AG09309 (cell line): Measurements from ENCODE around the gene GRM8.
"Not testable (repeated sequence)": the region's sequence is repeated elsewhere in the genome, so short reads cannot be mapped to it uniquely, and the experiment has no call there.

Experiments
- DNase-seq: peaks from one replicate; pipeline ENCODE4 v3.0.0-alpha.2; 2010; ENCODE audit warnings: low read depth
- H3K4me3 ChIP-seq: 2 replicates; pipeline ENCODE4 v1.5.1; 2011; ENCODE audit warnings: mild to moderate bottlenecking, low read depth, low read length, moderate library complexity; ENCODE audit not compliant: control insufficient read depth
- TF ChIP-seq, protein P1 (sequence below): IDR thresholded peaks from 2 replicates; pipeline ENCODE4 v1.5.1; 2011; ENCODE audit warnings: mild to moderate bottlenecking, low read depth, low read length, inconsistent platforms; ENCODE audit not compliant: insufficient read depth, control insufficient read depth; ENCODE audit errors: missing control alignments

GRM8 gene

DNA sequence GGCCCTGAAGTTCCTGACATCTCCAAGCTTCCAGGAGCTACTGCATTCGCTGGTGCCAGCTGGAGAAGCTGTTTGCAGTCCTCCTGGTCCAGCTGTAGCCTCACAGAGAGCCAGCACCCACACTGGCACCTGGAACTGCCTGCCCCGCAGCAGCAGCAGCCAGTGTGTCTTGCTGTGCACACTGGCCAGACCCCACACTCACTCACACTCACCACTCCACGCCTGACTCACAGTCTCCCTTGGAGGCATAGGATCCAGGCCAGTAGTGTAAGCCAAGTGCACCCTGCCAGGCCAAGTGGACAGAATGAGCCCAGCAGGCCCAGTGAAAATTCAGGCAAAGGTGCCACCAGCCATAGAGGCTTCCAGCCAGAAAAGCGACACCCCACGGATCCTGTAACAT, 566.3 kb downstream of the GRM8 start:
- no peak for DNase-seq
- TF ChIP-seq, protein P1, sequence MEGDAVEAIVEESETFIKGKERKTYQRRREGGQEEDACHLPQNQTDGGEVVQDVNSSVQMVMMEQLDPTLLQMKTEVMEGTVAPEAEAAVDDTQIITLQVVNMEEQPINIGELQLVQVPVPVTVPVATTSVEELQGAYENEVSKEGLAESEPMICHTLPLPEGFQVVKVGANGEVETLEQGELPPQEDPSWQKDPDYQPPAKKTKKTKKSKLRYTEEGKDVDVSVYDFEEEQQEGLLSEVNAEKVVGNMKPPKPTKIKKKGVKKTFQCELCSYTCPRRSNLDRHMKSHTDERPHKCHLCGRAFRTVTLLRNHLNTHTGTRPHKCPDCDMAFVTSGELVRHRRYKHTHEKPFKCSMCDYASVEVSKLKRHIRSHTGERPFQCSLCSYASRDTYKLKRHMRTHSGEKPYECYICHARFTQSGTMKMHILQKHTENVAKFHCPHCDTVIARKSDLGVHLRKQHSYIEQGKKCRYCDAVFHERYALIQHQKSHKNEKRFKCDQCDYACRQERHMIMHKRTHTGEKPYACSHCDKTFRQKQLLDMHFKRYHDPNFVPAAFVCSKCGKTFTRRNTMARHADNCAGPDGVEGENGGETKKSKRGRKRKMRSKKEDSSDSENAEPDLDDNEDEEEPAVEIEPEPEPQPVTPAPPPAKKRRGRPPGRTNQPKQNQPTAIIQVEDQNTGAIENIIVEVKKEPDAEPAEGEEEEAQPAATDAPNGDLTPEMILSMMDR: no peak
- H3K4me3 ChIP-seq: no peak overlapping the region

DNA sequence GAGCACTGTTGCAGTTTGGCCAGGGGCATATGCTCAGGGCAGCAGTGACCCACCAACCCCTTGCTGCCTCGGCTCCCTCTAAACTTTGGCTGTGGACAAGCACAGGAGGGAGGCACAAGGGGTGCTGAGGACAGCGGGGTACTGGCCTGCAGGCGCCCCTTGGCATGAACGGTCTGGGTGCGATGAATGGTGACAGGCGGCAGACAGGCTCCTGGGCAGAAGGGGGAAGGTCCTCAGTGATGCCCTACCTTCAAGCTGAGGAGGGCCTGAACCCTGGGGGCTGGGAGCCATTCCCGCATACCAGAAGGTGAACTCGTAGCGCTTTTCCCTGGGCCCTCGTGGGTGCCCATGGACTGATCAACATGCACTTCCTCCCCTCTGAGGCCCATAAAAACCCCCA, 567.1 kb downstream of the GRM8 start:
- no peak for DNase-seq
- no peak overlapping the region for H3K4me3 ChIP-seq
- TF ChIP-seq, protein P1: no peak

DNA sequence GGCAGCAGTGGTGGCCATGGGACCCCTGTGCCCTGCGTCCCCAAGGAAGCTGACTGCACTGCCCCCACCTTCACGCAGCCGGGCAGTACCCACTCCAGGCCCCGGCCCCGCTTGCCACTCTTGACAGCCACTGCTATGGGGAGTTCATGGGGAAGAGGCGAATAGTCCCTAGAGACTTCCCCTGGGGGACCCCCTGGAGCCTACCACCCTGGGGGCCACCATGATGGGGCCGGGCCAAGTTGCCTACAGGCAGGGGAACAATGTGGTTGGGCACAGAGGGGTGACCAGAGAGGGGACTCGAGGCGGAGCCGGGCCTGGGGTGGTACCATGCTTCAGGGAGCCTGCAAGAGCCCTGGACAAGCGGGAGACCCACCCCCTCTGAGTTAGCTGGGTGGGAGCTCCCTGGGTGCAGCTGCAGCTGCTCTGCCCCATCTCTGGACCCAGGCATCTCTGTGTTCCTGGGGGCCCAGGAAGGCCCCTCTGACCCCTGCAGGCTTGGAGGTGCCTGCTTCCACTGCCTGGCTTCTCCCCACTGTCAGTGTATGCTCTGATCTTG, 567.6 kb downstream of the GRM8 start:
- TF ChIP-seq, protein P1: no peak
- DNase-seq: no peak
- H3K4me3 ChIP-seq: no peak overlapping the region

DNA sequence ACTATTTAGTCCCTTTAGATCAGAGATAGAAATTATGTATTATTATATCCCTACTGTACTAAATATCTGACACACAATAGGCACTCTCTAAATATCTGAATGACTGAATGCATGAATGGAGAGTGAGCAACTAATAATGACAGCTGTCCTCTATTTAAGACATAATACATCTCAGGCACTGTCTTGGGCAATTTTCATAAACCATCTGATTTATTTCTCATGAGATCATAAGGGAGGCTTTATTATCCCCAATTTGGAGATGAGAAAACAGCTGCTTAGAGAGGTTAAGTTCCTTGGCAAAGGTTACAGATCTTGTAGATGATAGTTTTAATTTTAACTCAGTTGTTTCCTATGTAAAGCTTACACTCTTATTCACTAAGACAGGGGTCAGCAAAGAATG, 570.6 kb downstream of the GRM8 start:
- H3K4me3 ChIP-seq: no peak overlapping the region
- TF ChIP-seq, protein P1: no peak
- no peak for DNase-seq

DNA sequence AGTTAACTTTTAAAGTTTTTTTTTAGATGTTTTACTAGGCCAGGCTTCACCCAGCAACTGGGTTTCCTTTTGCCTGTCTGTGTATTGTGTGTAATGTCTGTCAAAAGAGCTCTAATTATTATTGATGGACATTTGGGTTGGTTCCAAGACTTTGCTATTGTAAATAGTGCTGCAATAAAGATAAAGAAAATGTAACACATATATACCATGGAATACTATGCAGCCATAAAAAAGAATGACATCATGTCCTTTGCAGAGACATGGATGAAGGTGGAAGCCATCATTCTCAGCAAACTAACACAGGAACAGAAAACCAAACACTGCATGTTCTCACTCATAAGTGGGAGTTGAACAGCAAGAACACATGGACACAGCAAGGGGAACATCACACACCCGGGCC, 584.0 kb downstream of the GRM8 start:
- not testable (repeated sequence) for H3K4me3 ChIP-seq, DNase-seq

DNA sequence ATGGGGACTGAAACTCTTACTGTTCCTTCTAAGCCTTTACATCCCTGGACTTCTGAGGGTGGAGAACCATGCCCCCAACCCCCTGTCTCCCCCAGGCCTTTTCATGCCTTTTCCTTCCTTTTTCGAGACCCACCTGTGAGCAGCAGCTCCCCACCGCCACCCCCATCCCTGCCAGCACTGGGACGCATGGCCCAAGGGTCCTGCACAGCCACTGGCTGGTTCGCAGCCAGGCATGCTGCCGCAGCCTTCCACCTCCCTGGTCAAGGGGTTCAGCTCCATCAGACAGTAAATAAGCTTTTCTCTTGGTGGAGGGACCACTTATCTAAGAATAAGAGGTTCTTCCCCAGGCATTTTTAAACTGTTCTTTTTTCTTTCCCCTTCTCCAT, 584.4 kb downstream of the GRM8 start:
- no peak overlapping the region for H3K4me3 ChIP-seq
- DNase-seq: no peak
- TF ChIP-seq, protein P1: no peak

DNA sequence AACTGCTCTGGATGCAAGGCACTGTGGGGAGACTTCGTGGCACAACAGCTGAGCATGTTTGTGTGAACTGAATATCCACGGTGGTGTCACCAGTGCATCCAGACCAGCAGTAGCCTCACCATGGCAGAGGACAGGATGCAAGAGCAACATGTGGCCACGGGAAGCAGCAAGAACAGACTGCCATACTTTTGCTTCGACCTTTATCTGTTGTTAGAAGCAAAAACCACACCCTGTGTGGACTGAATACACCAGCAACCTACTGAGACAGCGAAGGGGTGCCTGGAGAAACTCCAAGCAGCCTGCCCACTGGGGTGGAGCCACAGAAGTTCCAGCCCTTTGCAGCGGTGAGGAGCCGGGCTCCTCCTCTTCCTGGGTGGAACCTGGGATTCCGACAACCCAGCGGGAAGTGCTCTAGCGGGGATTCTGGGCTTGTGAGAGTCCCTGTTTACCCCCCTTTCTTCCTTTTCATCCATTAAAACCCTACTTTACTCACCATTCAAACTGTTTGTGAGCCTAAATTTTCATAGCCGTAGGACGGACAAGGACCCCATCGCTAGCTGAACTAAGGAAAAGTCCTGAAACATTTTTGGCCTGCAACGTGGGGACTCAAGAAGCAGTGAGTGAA, 584.9 kb downstream of the GRM8 start:
- TF ChIP-seq, protein P1: no peak
- H3K4me3 ChIP-seq: no peak overlapping the region
- DNase-seq: no peak
